ENCODE data around the gene NAA60. TPM values are rescaled to one million over a fixed set of nuclear protein-coding genes. Genes with fewer than 3 reads are reported as not detected.

The NAA60 gene
- total and polyA plus RNA-seq, 12 donors = 32.1 to 57.5 (median 37.7) TPM

GRCh38 chr16:3513892-3514583 is 70.6 kb downstream of the NAA60 start:
- no peaks in the 10 kb centered on the region for H3K4me1 ChIP-seq
- peaks cover 0 to 100% (median 48%) of the 10 kb centered on the region in 9 donors for H3K36me3 ChIP-seq
- no peaks in the 10 kb centered on the region for H3K9me3 ChIP-seq
- ATAC-seq = no peak
- 90 to 93% methylated on average over 7 of the region's 7 CpGs for WGBS, 2 donors
- DNase-seq = no peak
- intact Hi-C loops (cut with DNase I) = no loop called here
- H3K27me3 ChIP-seq = no peaks in the 10 kb centered on the region
- no peak overlapping the region for H3K4me3 ChIP-seq
- TF ChIP-seq, protein P1, sequence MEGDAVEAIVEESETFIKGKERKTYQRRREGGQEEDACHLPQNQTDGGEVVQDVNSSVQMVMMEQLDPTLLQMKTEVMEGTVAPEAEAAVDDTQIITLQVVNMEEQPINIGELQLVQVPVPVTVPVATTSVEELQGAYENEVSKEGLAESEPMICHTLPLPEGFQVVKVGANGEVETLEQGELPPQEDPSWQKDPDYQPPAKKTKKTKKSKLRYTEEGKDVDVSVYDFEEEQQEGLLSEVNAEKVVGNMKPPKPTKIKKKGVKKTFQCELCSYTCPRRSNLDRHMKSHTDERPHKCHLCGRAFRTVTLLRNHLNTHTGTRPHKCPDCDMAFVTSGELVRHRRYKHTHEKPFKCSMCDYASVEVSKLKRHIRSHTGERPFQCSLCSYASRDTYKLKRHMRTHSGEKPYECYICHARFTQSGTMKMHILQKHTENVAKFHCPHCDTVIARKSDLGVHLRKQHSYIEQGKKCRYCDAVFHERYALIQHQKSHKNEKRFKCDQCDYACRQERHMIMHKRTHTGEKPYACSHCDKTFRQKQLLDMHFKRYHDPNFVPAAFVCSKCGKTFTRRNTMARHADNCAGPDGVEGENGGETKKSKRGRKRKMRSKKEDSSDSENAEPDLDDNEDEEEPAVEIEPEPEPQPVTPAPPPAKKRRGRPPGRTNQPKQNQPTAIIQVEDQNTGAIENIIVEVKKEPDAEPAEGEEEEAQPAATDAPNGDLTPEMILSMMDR (IDR thresholded peaks at IDR 0.05) = no peak
- H3K27ac ChIP-seq = no peak overlapping the region

DNA sequence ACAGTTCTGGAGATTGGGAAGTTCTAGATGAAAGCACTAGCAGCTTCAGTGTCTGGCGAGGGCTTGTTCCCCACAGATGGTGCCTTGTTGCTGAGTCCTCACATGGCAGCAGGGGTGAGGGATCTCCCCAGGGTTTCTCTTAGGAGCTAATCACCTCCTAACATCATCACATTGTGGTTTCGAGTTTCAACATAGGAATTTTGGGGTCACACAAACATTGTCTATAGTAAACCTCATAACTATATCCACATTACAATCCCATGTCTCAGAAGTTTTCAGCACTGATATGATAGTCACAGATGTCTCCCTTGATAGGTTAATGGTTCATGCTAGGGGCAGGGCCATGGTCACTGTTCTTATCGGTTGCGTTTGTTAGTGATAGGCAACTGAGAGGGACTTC is 71.1 kb downstream of the NAA60 start:
- H3K4me1 ChIP-seq = no peaks in the 10 kb centered on the region
- H3K27me3 ChIP-seq = no peaks in the 10 kb centered on the region
- no peak overlapping the region for H3K4me3 ChIP-seq
- H3K36me3 ChIP-seq = peaks cover 0 to 100% (median 50%) of the 10 kb centered on the region in 9 donors
- intact Hi-C loops (cut with DNase I) = no loop called here
- DNase-seq (no peak), ATAC-seq (no peak)
- H3K9me3 ChIP-seq = no peaks in the 10 kb centered on the region
- WGBS, 2 donors = 90 to 95% methylated on average over 4 of the region's 4 CpGs
- H3K27ac ChIP-seq = no peak overlapping the region
- TF ChIP-seq, protein P1 (IDR thresholded peaks at IDR 0.05) = no peak

- WGBS, 2 donors = 94 to 97% methylated on average over 4 of the region's 4 CpGs
- Histone ChIP-seq H3K27me3 (no peaks in the 10 kb centered on the region), H3K4me3 (no peak overlapping the region), H3K36me3 (peaks cover 0 to 100% (median 60%) of the 10 kb centered on the region in 9 donors), H3K27ac (no peak overlapping the region), H3K4me1 (no peaks in the 10 kb centered on the region), H3K9me3 (no peaks in the 10 kb centered on the region)
- intact Hi-C loops (cut with DNase I) = no loop called here
- ATAC-seq = no peak
- DNase-seq = no peak
- TF ChIP-seq, protein P1 (IDR thresholded peaks at IDR 0.05) = no peak
Measured at GRCh38 chr16:3515897-3516296, 72.4 kb downstream of the NAA60 start.

DNA sequence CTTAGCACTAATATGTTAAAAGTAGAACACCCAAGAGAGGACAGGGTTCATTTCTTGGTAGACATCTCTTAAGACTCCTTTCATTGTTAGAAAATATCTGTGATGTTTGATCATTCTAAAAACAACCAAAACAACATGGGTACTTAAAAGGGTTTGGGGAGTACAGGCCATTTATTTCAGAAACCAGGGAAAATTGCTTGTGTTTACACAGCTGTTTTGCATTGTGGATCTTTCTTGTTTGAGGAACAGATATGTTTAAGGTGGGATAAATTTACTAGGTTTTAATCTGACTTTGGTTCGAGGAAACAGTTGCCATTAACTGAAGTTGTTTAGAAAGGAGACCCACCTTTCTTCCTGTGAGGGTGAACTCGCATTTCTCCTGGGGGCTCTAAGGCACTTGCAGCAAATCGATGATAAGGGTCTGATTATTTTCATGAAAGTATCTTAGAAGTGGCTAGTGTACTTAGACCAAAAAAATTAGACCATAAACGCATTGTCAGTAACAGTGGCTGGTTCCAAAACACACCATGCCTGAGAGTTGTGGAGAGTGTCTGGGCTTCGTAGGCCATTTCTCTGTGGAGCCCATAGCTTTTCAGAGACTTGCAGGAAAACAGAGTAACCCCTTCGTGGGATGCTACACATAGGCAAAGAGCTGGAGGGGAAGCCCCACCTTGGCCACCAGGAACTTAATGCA is 75.0 kb downstream of the NAA60 start:
- H3K36me3 ChIP-seq = peaks cover 0 to 100% (median 59%) of the 10 kb centered on the region in 9 donors

More for the DNA sequence above, 75.0 kb downstream of the NAA60 start:
- ATAC-seq = no peak
- H3K9me3 ChIP-seq = no peaks in the 10 kb centered on the region
- 86 to 89% methylated on average over 6 of the region's 6 CpGs for WGBS, 2 donors
- intact Hi-C loops (cut with DNase I) = no loop called here
- H3K27me3 ChIP-seq = no peaks in the 10 kb centered on the region
- DNase-seq = no peak
- H3K4me3 ChIP-seq = no peak overlapping the region
- H3K27ac ChIP-seq = no peak overlapping the region
- TF ChIP-seq, protein P1 (IDR thresholded peaks at IDR 0.05) = no peak
- no peaks in the 10 kb centered on the region for H3K4me1 ChIP-seq
